ENCODE data around the gene POLR1D.

DNA sequence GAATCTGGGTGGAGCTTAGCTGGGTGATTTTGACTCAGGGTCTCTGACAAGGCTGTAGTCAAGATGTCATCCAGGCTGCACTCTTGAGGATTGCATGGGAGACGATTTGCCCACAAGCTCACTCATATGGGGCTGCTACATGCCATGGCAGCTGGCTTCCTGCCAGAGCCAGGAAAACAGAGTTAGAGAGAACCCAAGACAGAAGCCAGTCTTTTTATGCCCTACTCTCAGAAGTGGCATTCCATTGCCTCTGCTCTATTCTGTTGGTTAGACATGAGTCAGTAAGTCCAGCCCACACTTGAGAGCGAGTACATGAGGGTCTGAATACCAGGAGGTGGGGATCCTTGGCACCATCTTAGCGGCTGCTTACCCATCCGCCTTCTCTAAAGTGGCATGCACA is 9.5 kb downstream of the POLR1D start:
- no peak for TF ChIP-seq EZH2 (IDR thresholded peaks at IDR 0.05)
- no peak for TF ChIP-seq POLR2AphosphoS5 (IDR thresholded peaks at IDR 0.05; ENCODE audit: borderline replicate concordance, low read depth, low read length)

All from SK-N-MC (cell line).